HepG2 (cell line): ENCODE results near the gene VSTM4. TPM values are rescaled to one million over a fixed set of nuclear protein-coding genes. Genes with fewer than 3 reads are reported as not detected.

Experiments used
- ATAC-seq: fragments of 200-7000 bp; cut with Tn5 transposase; 3 replicates; pipeline ENCODE4 v1.9.1; 2020; ENCODE audit warnings: mild to moderate bottlenecking, moderate library complexity
- BruUV-seq: library from RNA; stranded (reverse); fragments of 400-500 nt; replicated peaks from 2 replicates; lab custom pipeline; 2021; lab: Mats Ljungman, UMichigan
- CTCF ChIA-PET: fragments of 300-600 bp; formaldehyde crosslinking; extraction: SDS; loops from one replicate; lab custom pipeline; 2021; ENCODE audit warnings: low total read pairs, inconsistent platforms, low intra/inter-chr PET ratio; lab: Yijun Ruan, JAX
- POLR2A ChIA-PET: fragments of 350-600 bp; sonication (Branson Sonifier 250); formaldehyde crosslinking; loops from one replicate; lab custom pipeline; 2020; ENCODE audit warnings: antibody characterized with exemption, inconsistent platforms; lab: Yijun Ruan, JAX
- DNase-seq: peaks from one replicate; pipeline ENCODE4 v3.0.0-alpha.2; 2015; ENCODE audit warnings: low spot score
- FAIRE-seq: peaks from 3 replicates; lab custom pipeline; 2011; peaks lifted over from hg19 to GRCh38; lab: Jason Lieb, UNC
- H2AFZ ChIP-seq: one replicate; pipeline ENCODE4 v1.6.1; 2011; ENCODE audit warnings: low read length, inconsistent platforms
- H3K27ac ChIP-seq: fragments of 300-600 bp; 3 replicates; pipeline ENCODE4 v1.8.0; 2011; ENCODE audit warnings: mixed run types, mild to moderate bottlenecking, mixed read lengths, low read length, inconsistent platforms; ENCODE audit not compliant: insufficient read depth; ENCODE audit errors: extremely low read length
- H3K27me3 ChIP-seq, 2 experiments: fragments of 200-600 bp in 1 of 2; 2 replicates in 1 of 2; 3 replicates in 1 of 2; pipeline versions ENCODE4 v1.6.0 to v1.8.0; 2011; ENCODE audit warnings: low read length in 2 of 2, mild to moderate bottlenecking in 2 of 2, moderate library complexity in 2 of 2, inconsistent platforms in 1 of 2; ENCODE audit not compliant: insufficient read depth in 2 of 2, control insufficient read depth in 1 of 2
- H3K36me3 ChIP-seq, 2 experiments: fragments of 200-600 bp in 1 of 2; replicated peaks in 1 of 2; 2 replicates in 1 of 2; 3 replicates in 1 of 2; pipeline versions ENCODE4 v1.5.1 to v1.8.0; 2011; ENCODE audit warnings: low read length in 2 of 2, inconsistent platforms in 1 of 2; ENCODE audit not compliant: insufficient read depth in 2 of 2, control insufficient read depth in 1 of 2
- H3K4me1 ChIP-seq: 2 replicates; pipeline ENCODE4 v1.5.1; 2012; ENCODE audit warnings: low read length, inconsistent platforms; ENCODE audit not compliant: insufficient read depth
- H3K4me2 ChIP-seq: 2 replicates; pipeline ENCODE4 v1.6.0; 2011; ENCODE audit warnings: low read depth, low read length, inconsistent platforms
- H3K4me3 ChIP-seq, 3 experiments: fragments of 200-600 bp in 1 of 3; sonication (generic), shearing (Covaris generic) in 1 of 3; replicated peaks in 1 of 3; 2 replicates each; pipeline ENCODE4 v1.5.1; 2011 to 2016; ENCODE audit warnings: low read length in 3 of 3, inconsistent platforms in 2 of 3, low read depth in 2 of 3, mild to moderate bottlenecking in 2 of 3, control low read depth in 1 of 3, mixed read lengths in 1 of 3; ENCODE audit not compliant: insufficient read depth in 1 of 3
- H3K79me2 ChIP-seq: one replicate; pipeline ENCODE4 v1.6.1; 2011; ENCODE audit warnings: low read length, inconsistent platforms; ENCODE audit not compliant: insufficient read depth
- H3K9ac ChIP-seq: 2 replicates; pipeline ENCODE4 v1.6.0; 2011; ENCODE audit warnings: mild to moderate bottlenecking, low read depth, low read length, inconsistent platforms; ENCODE audit not compliant: insufficient read depth
- H3K9me3 ChIP-seq: 2 replicates; pipeline ENCODE4 v1.5.1; 2012; ENCODE audit warnings: mild to moderate bottlenecking, low read length
- H4K20me1 ChIP-seq: 2 replicates; pipeline ENCODE4 v1.6.0; 2011; ENCODE audit warnings: inconsistent platforms, mild to moderate bottlenecking, low read length, moderate library complexity; ENCODE audit not compliant: insufficient read depth
- HMGXB3 ChIP-seq: sonication (generic); formaldehyde crosslinking; IDR thresholded peaks from 2 replicates; pipeline ENCODE4 v1.4.0; 2020; ENCODE audit warnings: missing genetic modification reagents, borderline replicate concordance
- MYNN ChIP-seq: sonication (generic); formaldehyde crosslinking; IDR thresholded peaks from 2 replicates; pipeline ENCODE4 v1.4.0; 2020; ENCODE audit warnings: mild to moderate bottlenecking, low read depth, missing genetic modification reagents
- WGBS: methylation state at CpG from one replicate; pipeline ENCODE4 v1.1.6; 2017; ENCODE audit warnings: low lambda C conversion rate; 5-methylcytosine and 5-hydroxymethylcytosine counted together
- in situ Hi-C: cut with HindIII; loops from 2 replicates; pipeline ENCODE4 v1.10.0; 2017; ENCODE audit warnings: low pct_unique_long_range_greater_than_20kb; ENCODE audit not compliant: extremely low pct_ligation_motif_present
- intact Hi-C: fragments of 100-400 bp; cut with micrococcal nuclease; formaldehyde crosslinking; loops from one replicate; pipeline ENCODE4 v1.10.0; 2022; ENCODE audit not compliant: unreplicated experiment
- polyA plus RNA-seq, 8 experiments: library from polyadenylated mRNA; depleted of rRNA in 3 of 8; stranded (reverse) in 7 of 8; unstranded in 1 of 8; fragments of >200 nt; fragmentation: Illumina TruSeq in 4 of 8; extraction: Trizol in 4 of 8; gene quantifications; 2 replicates each; pipeline versions ENCODE4 v1.2.1 to v1.2.3, GENCODE V29; 2011 to 2016; ENCODE audit warnings: low read depth in 4 of 8, missing spikeins in 1 of 8, mixed read lengths in 1 of 8; ENCODE audit not compliant: insufficient read depth in 1 of 8
- total RNA-seq, 5 experiments: library from RNA; depleted of rRNA; stranded (reverse); fragments of >200 nt; fragmentation: Illumina TruSeq; extraction: Trizol; gene quantifications; 2 replicates each; pipeline ENCODE4 v1.2.3, GENCODE V29; 2016; ENCODE audit warnings: low read depth in 1 of 5

VSTM4 gene
- total and polyA plus RNA-seq, 2 of the 13 experiments (the other 11 are each of a cell fraction or from before 2014, with no cell fraction given) = not detected

- no peaks in the 10 kb centered on the region for H3K4me1 ChIP-seq
- POLR2A ChIA-PET = no interaction called here
- H3K27ac ChIP-seq = no peak overlapping the region
- in situ Hi-C loops (no loop called here), intact Hi-C loops (no loop called here)
- FAIRE-seq (no peak), DNase-seq (no peak), ATAC-seq (no peak)
- no peak overlapping the region for H2AFZ ChIP-seq
- CTCF ChIA-PET = no interaction called here
- H3K9ac ChIP-seq = no peak overlapping the region
- no TSS peak for BruUV-seq
- WGBS = 28% methylated on average over 4 of the region's 5 CpGs
- H3K4me3 ChIP-seq = no peak overlapping the region
- H3K79me2 ChIP-seq = no peaks in the 10 kb centered on the region
- H3K27me3 ChIP-seq = peaks cover under 1 to 1% of the 10 kb centered on the region in 2 experiments; a peak in 2 of 5 replicates
- H3K4me2 ChIP-seq = no peak overlapping the region
- no peaks in the 10 kb centered on the region for H3K9me3 ChIP-seq
- TF ChIP-seq HMGXB3 (CRISPR knock-in tag) (no peak), MYNN (CRISPR knock-in tag) (no peak)
- H4K20me1 ChIP-seq = no peaks in the 10 kb centered on the region
- H3K36me3 ChIP-seq = no peaks in the 10 kb centered on the region
Measured at GRCh38 chr10:49140304-49141177, 25.2 kb upstream of the VSTM4 start.
